Colon (tissue), 2 donors: ENCODE data around the gene CLDN7.

ENCODE experiments used
- FAIRE-seq: peaks from 2 replicates; lab custom pipeline; 2012; peaks lifted over from hg19 to GRCh38; lab: Jason Lieb, UNC
- donor health status: control.
- donor health status: control.

Gene CLDN7, protein sequence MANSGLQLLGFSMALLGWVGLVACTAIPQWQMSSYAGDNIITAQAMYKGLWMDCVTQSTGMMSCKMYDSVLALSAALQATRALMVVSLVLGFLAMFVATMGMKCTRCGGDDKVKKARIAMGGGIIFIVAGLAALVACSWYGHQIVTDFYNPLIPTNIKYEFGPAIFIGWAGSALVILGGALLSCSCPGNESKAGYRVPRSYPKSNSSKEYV

DNA sequence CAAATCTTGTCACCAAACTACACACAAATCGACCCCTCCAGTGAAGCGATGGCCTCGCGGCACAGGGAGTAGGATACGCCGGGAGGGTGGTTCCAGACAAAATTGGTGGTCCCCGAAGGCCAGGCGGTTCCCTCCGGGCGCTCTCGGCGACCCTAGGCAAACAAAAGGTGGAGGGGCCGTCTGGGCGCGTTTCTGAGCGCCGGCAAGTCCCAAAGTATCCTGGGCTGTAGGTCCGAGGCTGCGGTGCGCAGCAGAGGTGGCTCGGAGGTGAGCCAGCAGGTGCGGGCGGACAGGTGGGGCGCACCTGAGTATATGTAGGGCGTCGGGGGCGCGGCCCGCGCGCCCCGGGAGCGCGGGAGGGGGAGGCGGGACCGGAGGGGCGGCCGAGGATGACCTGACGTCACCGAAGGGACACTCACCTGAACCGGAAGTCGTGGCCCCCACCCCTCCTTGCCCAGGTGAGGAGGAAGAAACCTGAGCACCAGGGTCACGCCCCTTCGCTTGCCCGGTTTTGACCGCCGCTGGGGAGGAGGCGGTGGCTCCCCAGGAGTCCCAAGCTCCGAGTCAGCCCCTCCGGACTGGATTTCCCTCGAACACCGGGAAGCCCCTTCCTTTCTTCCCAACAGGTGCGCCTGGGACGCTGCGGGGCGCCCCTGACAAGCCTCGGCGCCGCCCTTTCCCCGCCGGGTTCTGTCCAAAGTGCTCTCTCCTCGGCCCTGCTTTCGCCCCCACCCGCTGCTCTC is at the start of gene CLDN7:
TSS of gene CLDN7 (minus strand) at position 287 of the 743 bp plus-strand sequence. CDS start 435 bp downstream, outside the sequence.
- no peak for FAIRE-seq

DNA sequence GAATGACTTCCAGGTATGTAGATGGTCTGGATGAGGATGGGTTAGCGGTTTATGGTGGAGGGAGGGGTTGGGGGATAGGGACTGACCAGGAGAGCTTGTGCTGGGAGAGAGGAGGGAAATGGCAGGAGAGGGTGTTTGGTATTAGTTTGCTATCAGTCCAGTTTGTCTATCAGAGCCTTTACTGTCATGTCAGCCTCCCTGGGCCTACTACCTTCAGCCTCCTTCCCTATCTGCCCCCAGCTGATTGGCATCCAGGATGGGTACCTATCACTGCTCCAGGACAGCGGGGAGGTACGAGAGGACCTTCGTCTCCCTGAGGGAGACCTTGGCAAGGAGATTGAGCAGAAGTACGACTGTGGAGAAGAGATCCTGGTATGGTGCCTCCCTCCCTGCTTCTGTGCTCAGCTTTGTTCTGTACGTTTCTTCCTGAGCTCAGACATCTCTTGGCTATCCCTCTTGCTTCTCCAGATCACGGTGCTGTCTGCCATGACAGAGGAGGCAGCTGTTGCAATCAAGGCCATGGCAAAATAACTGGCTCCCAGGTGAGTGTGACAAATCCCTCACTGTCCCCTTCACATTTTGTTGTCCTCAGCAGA is 48.9 kb upstream of the CLDN7 start:
- FAIRE-seq = no peak

DNA sequence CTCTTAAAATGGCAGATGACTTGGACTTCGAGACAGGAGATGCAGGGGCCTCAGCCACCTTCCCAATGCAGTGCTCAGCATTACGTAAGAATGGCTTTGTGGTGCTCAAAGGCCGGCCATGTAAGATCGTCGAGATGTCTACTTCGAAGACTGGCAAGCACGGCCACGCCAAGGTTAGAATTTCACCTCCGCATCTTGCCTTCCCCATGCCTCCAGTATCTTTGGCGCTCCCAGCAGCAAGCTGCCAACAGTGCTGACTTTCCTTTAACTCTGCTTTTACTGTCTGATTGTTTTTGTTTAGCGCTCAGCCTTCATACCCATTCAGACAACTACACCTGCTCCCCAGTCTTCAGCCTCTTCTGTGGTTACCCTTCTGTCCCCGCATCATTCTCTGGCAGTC is 47.4 kb upstream of the CLDN7 start:
- FAIRE-seq = no peak

DNA sequence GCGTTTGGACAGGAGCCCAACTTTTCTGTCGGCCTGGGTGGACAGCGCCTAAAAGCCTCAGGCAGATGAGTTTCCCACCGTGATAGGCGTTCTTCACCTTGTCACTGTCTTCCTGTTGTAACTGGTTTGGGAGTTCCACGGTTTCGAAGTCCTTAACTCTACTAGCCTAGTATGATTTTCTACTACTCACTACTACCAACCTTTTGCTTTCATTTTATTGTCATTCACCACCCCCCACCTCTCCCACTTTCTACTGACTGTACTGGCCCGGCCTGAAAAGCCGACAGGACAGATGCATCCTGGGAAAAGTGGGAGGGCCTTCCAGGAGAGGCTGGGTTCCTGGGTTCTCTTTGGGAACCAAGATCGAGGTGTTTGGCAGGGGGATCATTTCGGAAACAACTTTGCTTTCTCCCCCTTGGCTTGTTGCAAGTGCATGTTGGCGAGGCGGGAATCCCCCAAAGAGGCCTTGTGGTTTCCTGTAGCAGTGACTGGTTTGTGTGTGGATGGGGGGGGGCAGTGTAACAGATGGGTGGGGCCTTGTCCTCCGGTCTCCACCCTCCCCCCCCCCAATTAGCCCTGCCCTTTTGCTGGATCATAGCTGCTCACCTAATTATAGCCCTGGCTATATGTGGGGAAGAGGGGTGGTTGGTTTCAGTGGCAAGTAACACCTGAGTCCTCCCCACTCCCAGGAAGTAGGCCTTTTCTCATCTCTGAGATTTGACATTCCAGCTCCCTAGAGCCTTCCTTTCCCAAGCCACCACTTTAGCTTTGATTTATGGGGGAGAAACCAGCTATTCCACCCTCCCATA is 46.6 kb upstream of the CLDN7 start:
- FAIRE-seq = no peak

DNA sequence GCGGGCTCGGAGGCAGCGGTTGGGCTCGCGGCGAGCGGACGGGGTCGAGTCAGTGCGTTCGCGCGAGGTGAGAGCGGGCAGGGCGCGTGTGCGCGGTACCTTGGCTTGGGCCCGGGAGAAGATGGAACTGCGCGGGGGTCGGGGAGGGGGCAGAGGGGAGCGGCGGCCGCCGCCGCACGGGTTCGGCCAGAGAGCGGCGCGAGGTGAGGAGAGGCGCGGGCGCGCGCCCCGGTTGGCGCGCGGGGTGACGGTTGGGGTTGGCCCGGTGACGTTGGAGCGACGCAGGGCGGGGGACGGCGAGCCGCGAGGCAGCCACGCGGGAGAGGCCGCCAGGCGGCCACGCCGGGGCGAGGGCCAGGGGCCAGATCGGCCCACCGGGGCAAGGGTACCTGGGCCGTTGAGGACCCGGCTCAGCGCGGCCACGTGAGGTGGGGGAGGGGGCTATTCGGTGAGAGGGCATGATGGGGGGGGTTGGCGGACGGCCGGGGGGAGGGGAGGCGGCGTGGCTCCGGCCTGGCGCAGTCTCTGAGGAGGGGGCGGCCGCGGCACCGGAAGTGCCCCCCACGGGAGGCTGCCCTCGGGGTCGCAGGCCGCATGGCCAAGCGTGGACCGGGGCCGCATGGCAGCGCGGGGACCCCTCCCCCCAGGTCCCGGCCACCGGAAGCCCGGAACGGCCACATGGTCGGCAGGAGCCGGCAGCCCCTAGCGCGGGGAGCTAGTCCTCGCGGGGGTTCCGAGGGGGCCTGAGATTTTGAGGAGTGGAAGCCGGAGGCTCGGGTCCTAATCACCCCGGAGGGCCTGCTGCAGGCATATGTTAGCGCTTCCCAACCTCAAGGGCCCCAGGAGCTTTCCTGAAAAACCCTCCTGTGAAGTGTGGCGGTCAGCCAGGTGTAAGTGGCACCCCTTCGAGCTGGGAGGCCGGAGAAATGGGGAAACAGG is 45.7 kb upstream of the CLDN7 start:
- no peak for FAIRE-seq

DNA sequence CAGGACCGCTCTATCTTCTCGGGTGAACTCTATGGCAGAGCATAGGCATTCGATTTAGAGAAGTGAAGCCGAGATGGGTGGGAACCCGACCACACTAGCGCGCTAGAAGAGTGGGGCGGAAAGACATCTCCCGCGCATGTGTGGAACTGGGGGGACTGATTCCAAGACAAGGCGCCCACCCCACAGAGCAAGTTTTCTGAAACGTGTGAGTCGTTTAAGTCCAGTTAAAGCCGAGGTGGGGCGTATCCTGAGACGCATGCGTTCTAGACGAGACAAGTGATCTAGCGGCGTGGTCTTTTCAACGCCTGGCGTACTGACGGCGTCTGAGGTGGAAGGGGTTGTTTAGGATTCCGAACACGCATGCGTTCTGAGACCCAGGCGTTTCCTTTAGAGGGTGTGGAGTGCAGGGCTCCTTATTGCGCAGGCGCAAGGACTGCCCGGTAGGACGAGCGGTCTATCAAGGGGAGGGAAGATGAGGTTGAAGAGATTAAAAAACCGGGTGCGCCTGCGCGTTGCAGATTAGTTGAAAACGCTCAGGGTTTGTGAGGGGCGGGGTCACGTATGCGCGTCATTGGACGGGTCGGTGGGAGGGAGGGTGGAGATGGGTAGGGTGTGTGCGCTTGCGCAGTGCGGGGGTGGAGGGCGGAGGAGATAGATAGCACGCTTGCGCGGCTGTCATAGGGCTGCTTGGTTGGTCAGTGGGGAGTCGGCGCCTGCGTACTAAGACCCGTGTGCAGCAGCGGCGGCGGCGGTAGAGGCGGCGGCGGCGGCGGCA is 44.8 kb upstream of the CLDN7 start, which contains the start of gene EIF5A:
TSS of gene EIF5A (plus strand) at position 718 of the 775 bp plus-strand sequence. CDS start 2,008 bp downstream, outside the sequence.
- FAIRE-seq = peak; percentile 65

DNA sequence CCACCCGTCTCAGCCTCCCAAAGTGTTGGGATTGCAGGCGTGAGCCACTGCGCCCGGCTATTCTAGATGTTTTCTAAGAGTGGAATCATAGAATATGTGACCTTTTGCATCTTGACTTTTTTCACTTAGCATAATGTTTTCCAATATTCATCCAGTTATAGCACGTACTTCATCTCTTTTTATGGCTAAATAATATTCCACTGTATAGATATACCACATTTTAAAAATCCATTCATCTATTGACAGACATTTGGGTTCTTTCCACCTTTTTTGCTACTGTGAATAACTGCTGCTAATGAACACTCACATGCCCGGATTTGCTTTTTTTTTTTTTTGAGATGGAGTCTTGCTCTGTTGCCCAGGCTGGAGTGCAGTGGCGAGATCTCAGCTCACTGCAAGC is 41.9 kb upstream of the CLDN7 start:
- FAIRE-seq = no peak

DNA sequence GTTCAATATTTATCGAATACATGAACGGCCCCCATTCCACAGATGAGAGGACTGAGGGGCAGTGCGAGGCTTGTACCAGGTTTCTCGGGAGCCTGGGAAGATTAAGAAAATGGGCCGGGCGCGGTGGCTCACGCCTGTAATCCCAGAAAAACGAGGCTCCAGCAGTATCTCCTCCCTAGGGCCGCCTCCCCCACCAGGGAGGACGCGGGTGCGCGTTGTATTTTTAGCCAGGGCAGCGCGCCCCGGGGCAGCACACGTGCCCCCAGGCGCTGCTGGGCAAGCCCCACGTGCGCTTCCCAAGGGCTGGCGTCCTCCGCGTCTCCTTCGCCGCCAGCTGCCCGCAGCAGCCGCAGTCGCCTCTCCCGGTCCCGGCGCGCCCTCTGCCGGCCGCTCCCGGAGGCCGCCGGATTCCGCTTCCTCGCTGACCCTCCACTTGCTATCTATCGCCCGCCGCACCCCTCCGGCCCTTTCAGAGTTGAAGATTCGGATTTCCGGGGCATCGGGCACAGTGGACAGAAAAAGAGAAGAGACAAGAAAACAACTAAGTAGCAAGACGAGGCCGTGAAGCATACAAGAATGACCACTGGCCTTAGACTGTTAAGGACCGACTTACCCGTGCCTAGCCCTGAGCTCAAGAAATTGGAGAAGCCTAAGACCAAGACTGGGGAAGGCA is 34.0 kb upstream of the CLDN7 start:
- FAIRE-seq = no peak

DNA sequence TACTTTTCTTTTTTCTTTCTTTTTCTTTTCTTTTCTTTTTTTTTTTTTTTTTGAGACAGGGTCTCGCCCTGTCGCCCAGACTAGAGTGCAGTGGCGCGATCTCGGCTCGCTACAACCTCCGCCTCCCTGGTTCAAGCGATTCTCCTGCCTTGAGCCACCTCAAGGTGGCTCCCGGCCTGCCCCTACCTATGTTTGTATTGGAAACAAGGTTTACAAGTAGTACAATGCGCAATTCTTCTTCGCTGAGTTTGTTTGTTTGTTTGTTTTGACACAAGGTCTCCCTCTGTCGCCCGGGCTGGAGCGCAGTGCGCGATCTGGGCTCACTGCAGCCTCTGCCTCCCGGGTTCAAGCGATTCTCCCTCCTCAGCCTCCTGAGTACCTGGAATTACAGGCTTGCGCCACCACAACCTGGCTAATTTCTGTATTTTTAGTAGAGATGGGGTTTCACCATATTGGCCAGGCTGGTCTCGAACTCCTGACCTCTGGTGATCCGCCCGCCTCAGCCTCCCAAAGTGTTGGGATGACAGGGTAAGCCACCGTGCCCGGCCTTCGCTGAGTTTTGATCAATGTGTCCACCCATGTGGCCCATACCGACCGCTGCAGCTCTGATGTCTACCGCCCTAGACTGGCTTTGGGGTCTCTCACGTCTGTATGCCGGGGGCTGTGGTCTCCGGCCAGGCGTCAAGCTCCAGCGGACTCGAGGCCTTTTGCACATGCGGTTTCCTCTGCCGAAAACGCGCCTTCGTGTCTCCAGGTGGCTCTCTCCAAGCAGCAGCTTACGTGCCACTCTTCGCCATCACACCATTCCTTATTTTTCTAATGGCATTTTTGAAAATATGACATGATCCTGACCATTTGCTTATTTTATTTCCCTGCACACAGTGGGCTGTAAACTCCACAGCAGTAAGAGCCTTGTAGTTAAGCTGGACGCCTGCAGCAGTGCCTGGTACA is 33.2 kb upstream of the CLDN7 start:
- FAIRE-seq = no peak

DNA sequence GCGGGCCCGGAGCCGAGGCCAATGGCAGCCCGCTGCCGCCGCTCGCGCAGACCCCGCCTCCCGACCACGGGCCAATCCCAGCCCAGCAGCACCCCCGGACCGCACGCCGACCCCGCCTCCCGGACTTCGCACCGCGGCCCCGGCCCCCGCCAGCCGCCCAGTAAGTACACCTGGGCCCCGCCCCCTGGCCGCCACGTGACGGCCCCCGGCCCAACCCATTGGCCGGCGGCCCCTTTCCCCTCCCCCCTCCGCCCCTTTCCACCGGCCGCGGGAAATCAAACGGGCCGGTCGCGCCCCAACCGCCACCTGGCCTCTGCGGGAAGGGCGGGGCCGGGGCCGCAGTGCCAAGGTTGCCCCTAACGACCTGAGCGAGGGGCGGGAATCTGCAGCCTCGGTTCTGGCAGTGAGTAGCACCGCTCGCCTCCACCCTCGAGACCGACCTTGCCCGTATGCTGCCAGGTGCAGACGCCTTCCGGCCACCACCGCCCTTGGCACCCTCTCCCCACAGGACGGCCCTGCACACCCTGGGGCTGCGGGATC is 32.4 kb upstream of the CLDN7 start, which contains the start of gene YBX2:
TSS of gene YBX2 (minus strand) at position 26 of the 540 bp plus-strand sequence. CDS start 139 bp downstream, outside the sequence.
- FAIRE-seq = no peak

DNA sequence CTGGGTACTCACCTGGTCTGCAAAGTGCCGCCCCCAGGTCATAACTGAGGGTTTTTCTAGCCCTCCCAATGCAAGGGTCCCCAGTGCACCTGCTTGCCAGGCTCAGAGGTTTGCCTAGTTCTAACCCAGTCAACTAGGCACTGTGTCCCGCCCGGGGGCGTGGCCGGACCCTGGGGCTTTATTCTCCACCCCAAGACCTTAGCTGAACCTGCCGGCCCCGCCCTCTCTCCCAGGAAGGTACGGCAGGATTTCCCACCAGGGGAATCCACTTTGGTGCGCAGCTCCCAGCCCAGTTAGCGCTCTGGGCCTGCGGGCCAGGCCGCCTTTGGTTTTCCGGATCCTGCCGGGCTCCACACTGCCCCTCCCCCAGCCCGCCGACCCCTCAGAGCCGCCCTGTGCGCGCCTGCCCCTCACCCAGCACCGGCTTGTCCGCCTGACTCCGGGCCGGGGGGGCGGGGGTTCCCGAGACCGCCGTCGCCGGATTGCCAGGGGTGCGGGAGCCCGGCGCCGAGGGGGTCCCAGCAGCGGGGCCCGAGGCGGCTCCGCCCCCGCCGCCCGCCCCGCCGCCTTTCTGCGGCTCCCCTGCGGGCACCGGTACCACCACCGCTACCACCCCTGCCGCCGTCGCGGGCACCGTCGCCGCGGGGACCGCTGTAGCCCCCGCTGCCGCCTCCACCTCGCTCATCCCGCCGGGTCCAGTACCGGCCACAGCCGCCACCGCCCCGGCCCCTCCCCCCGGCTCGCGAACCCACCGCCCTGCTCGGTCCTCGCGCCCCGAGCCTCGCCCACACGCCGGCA is 31.7 kb upstream of the CLDN7 start:
- FAIRE-seq = no peak

DNA sequence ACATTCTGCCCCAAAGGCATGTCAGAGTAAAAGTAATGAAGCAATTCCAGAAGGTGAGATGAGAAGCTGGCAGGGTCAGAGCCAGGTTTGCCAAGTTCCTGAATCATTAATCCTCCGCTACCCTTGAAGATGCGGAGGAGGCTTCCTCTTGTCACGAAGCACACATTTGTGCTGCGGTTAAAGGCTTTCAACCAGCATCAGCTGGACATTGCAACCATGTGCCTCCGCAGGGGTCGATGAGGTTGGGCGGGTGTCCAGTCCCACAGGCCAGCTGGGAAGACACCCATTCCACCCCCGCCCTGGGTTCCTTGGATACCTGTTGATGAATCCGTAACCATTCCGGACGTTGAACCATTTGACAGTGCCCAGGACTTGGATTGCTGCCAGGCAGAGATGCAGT is 30.9 kb upstream of the CLDN7 start:
- no peak for FAIRE-seq

DNA sequence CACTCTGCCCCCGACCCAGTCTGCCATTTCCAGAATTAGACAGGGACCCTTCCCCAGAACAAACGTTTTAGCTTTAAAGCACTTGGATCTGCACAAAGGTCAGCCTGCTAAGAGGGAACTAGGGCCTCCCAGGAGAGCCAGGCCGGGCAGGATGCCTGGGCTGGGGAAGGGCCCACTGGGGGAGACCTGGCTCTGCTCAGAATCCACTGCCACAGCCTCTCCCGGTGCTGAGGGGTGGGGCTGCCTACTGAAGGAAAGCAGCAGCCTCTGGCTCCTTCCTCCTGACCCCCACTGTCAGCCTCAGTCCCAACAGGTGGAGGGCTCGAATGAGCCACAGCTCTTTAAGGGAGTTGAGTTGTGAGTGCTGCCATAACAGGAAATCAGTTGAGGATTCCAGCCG is 30.5 kb upstream of the CLDN7 start:
- FAIRE-seq = no peak

DNA sequence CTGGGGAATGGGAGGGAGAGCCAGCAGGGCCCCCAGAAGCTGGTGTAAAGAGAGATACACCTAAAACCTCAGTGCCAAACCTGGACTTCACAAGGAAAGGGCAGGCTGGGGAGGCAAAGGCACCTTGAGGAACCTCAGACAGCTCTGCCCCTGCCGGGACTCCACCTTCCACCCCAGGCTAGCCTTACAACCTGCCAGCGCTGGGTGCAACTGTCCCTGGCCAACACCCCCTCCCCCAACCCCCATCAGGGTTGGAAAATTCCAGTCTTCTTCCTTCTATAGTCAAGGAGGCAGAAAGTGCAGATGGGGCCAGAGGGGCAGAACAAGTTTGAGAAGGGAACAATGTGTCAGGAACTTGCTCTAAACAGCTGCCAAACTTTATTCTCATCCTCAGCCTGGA is 29.9 kb upstream of the CLDN7 start:
- FAIRE-seq = no peak

DNA sequence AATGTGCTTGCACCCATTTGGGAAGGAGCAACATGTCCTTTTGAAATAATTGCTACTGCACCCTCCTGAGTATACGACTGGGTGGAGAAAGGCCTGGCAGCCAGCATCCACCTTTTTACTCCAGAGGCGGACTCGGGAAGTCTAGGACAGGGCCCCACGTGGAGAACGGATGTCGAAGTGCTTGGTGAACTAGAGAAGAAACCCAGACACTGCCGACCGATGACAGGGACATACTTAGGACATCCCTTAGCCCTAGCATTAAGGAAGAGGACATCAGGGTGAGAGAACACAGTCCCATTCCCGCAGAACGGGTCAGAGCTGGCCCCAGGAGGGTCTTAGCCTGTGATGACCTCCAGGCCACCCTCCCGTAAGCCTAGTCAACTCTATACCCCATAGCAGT is 28.4 kb upstream of the CLDN7 start:
- no peak for FAIRE-seq

DNA sequence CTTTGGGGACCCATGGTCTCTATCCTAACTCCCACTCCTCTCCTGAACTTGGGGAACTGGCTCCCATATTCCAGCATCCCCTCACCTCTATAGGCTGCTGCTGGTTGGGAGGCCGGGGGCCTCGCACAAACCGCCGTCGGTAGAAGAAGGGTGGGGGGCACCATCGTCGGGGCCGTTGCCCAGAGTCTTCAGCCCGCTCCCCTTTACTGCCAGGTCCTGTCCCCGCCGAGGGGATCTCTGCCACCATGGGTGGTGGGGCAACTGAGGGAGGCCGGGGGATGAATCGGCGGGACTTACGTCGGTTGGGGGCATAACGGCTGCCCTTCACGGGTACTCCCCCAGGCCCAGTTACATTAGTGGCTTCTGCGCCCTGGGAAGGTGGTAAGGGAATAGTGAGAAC is 27.9 kb upstream of the CLDN7 start:
- FAIRE-seq = no peak

DNA sequence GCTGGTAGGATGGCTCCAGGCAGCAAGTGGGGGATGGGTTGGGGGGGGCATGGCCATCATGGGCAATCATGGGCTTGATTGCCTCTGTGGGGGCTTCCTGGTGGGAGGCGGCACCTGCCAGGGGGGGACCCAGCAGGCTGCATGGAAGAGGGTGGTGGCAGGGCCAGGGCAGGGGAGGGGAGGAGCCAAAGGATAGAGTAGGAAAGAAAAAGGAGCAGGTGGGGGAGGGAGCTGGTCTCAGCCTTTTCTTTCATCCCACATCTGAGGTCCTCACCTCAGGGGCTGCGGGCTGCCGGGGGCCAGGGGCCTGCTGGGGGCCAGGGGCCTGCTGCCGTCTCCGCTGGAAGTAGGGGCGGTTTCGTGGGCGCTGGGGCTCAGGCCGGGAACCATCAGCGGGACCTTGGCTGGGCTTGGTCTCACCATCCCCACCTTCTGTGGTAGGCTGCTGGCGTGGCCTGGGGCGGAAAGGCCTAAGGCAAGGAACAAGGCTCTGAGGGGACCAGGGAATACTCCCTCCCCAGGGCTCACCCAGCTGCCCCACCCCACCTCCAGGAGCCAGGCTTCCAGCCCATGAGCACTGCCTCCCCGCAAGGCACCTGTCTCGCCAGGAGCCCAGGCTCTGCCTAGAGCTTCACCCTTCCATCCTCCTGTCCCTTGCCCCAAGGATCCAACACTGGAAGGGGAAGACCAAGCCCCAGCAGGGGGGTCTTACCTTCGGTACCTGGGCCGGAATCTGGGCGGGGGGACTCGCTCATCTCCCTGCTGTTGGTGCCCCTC is 27.2 kb upstream of the CLDN7 start:
- FAIRE-seq = no peak
